HK-2 (cell line): ENCODE measurements around the gene HGD.
"Not testable (repeated sequence)": the region's sequence is repeated elsewhere in the genome, so short reads cannot be mapped to it uniquely, and the experiment has no call there.

Experiments
- DNase-seq: peaks from one replicate; pipeline ENCODE4 v3.0.0-alpha.2; 2018; ENCODE audit not compliant: unreplicated experiment

HGD gene

GRCh38 chr3:120638820-120639219 lies 43.2 kb downstream of the HGD start:
- DNase-seq: not testable (repeated sequence)

- no peak for DNase-seq
Measured at GRCh38 chr3:120637851-120638559, 44.0 kb downstream of the HGD start.

GRCh38 chr3:120636795-120637401 lies 45.1 kb downstream of the HGD start:
- DNase-seq: no peak

GRCh38 chr3:120634539-120634938 lies 47.5 kb downstream of the HGD start:
- DNase-seq: no peak

GRCh38 chr3:120625159-120625586 lies 56.9 kb downstream of the HGD start:
- no peak for DNase-seq

GRCh38 chr3:120623727-120624093 lies 58.3 kb downstream of the HGD start:
- DNase-seq: no peak

GRCh38 chr3:120622870-120623726 lies 58.9 kb downstream of the HGD start:
- peak; percentile 25 for DNase-seq

GRCh38 chr3:120622457-120622856 lies 59.6 kb downstream of the HGD start:
- DNase-seq: no peak

- not testable (repeated sequence) for DNase-seq
Measured at GRCh38 chr3:120616745-120617144, 65.3 kb downstream of the HGD start.

- DNase-seq: no peak
Measured at GRCh38 chr3:120615847-120616609, 66.0 kb downstream of the HGD start.

GRCh38 chr3:120614765-120615164 lies 67.3 kb downstream of the HGD start:
- no peak for DNase-seq

GRCh38 chr3:120608506-120608905 lies 73.5 kb downstream of the HGD start:
- no peak for DNase-seq

GRCh38 chr3:120604784-120605183 lies 77.3 kb downstream of the HGD start:
- no peak for DNase-seq

GRCh38 chr3:120604382-120604781 lies 77.7 kb downstream of the HGD start:
- no peak for DNase-seq

- no peak for DNase-seq
Measured at GRCh38 chr3:120602682-120603081, 79.4 kb downstream of the HGD start.

GRCh38 chr3:120601554-120601953 lies 80.5 kb downstream of the HGD start:
- no peak for DNase-seq

GRCh38 chr3:120599211-120599610 lies 82.8 kb downstream of the HGD start:
- no peak for DNase-seq

GRCh38 chr3:120597445-120598049 lies 84.5 kb downstream of the HGD start:
- no peak for DNase-seq

GRCh38 chr3:120596853-120597223 lies 85.2 kb downstream of the HGD start:
- DNase-seq: no peak

- DNase-seq: peak; percentile 99
Measured at GRCh38 chr3:120596116-120596852, 85.8 kb downstream of the HGD start, which contains the start of gene NDUFB4. Gene NDUFB4 (plus strand): TSS chr3:120596336. CDS start chr3:120596360, 24 bp downstream.

- DNase-seq: no peak
Measured at GRCh38 chr3:120595788-120596115, 86.3 kb downstream of the HGD start.
